ENCODE data around the gene ABHD10.
"Not testable (repeated sequence)": the region's sequence is repeated elsewhere in the genome, so short reads cannot be mapped to it uniquely, and the experiment has no call there.

ABHD10 gene

GRCh38 chr3:112035241-112035640 lies 56.4 kb downstream of the ABHD10 start:
- no peak for DNase-seq

- DNase-seq = not testable (repeated sequence)
These were observed 58.4 kb downstream of the ABHD10 start for GRCh38 chr3:112037194-112037593.

- peak in 1 of 2 experiments; percentile 54 for DNase-seq
These were observed 60.0 kb downstream of the ABHD10 start for GRCh38 chr3:112038863-112039262.

- no peak for DNase-seq
These were observed 62.5 kb downstream of the ABHD10 start for GRCh38 chr3:112041321-112041720.

GRCh38 chr3:112042842-112043280 lies 64.0 kb downstream of the ABHD10 start:
- peak; percentile 91 to 99 for DNase-seq

All from NCI-H2081 (cell line).